Transverse colon (tissue), 4 donors: ENCODE measurements around the gene STXBP3.

ENCODE experiments used
- EP300 ChIP-seq: sonication (generic); formaldehyde crosslinking; IDR thresholded peaks from one replicate; pipeline ENCODE4 v1.6.1; 2017; ENCODE audit warnings: antibody characterized with exemption, low read depth
- POLR2A ChIP-seq: fragments of 450-650 bp; IDR thresholded peaks from one replicate; pipeline ENCODE4 v1.6.1; 2016; ENCODE audit warnings: antibody characterized with exemption, mild to moderate bottlenecking, moderate library complexity
- POLR2AphosphoS5 ChIP-seq, 3 donors: sonication (generic); formaldehyde crosslinking; IDR thresholded peaks; one replicate each; pipeline ENCODE4 v1.6.1; 2016; ENCODE audit warnings: antibody characterized with exemption in 3 of 3
- TF ChIP-seq, protein P1 (sequence below), 5 experiments: fragments of 200-600 bp in 3 of 5; fragments of 450-650 bp in 2 of 5; sonication (generic) in 3 of 5; IDR thresholded peaks; 1 replicate in 2 of 5; 2 replicates in 3 of 5; pipeline ENCODE4 v1.5.1; 2016 to 2017; ENCODE audit warnings: antibody characterized with exemption in 5 of 5, inconsistent platforms in 3 of 5, mild to moderate bottlenecking in 2 of 5, moderate library complexity in 1 of 5

DNA sequence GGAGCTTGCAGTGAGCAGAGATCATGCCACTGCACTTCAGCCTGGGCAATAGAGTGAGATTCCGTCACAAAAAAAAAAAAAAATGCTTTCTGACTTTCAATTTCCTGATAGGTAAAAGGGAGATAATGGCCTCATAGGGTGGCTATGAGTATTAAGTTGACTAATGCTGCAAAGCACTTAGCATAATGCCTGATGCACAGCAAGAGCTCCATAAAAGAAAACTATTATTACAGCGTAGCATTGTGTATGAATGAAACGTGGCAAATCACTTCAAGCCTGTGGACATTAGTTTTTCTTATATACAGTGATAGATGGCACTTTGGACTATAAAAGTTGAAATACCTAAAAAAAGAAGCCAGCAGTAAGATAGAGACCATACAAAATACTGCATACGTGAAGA, 17.0 kb upstream of the STXBP3 start:
- TF ChIP-seq, protein P1, sequence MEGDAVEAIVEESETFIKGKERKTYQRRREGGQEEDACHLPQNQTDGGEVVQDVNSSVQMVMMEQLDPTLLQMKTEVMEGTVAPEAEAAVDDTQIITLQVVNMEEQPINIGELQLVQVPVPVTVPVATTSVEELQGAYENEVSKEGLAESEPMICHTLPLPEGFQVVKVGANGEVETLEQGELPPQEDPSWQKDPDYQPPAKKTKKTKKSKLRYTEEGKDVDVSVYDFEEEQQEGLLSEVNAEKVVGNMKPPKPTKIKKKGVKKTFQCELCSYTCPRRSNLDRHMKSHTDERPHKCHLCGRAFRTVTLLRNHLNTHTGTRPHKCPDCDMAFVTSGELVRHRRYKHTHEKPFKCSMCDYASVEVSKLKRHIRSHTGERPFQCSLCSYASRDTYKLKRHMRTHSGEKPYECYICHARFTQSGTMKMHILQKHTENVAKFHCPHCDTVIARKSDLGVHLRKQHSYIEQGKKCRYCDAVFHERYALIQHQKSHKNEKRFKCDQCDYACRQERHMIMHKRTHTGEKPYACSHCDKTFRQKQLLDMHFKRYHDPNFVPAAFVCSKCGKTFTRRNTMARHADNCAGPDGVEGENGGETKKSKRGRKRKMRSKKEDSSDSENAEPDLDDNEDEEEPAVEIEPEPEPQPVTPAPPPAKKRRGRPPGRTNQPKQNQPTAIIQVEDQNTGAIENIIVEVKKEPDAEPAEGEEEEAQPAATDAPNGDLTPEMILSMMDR (IDR thresholded peaks at IDR 0.05): no peak
- TF ChIP-seq POLR2A (no peak), EP300 (no peak), POLR2AphosphoS5 (IDR thresholded peaks at IDR 0.05) (no peak)
